GM21526 (cell line): ENCODE data around the gene ADAMTSL1.

ENCODE experiments used
- ATAC-seq: cut with Tn5 transposase; IDR thresholded peaks from one replicate; pipeline ENCODE4 v1.9.1; 2021; ENCODE audit warnings: moderate library complexity; ENCODE audit not compliant: unreplicated experiment, low FRiP score

Gene ADAMTSL1

GRCh38 chr9:18689921-18690320 is 216.0 kb downstream of the ADAMTSL1 start:
- ATAC-seq = no peak

GRCh38 chr9:18692268-18692667 is 218.3 kb downstream of the ADAMTSL1 start:
- peak; percentile 54 for ATAC-seq

- no peak for ATAC-seq
These were observed 219.0 kb downstream of the ADAMTSL1 start for GRCh38 chr9:18692962-18693361.

- no peak for ATAC-seq
These were observed 221.2 kb downstream of the ADAMTSL1 start for GRCh38 chr9:18694959-18695668.

GRCh38 chr9:18698992-18699391 is 225.0 kb downstream of the ADAMTSL1 start:
- ATAC-seq = no peak

GRCh38 chr9:18699764-18700163 is 225.8 kb downstream of the ADAMTSL1 start:
- ATAC-seq = no peak

GRCh38 chr9:18700714-18701113 is 226.8 kb downstream of the ADAMTSL1 start:
- no peak for ATAC-seq

GRCh38 chr9:18703151-18703900 is 229.4 kb downstream of the ADAMTSL1 start:
- no peak for ATAC-seq

GRCh38 chr9:18703901-18704379 is 230.0 kb downstream of the ADAMTSL1 start:
- no peak for ATAC-seq

- ATAC-seq = no peak
These were observed 231.9 kb downstream of the ADAMTSL1 start for GRCh38 chr9:18705796-18706392.

- ATAC-seq = no peak
These were observed 232.7 kb downstream of the ADAMTSL1 start for GRCh38 chr9:18706648-18707047.

- no peak for ATAC-seq
These were observed 233.1 kb downstream of the ADAMTSL1 start for GRCh38 chr9:18707061-18707461.

- ATAC-seq = no peak
These were observed 233.7 kb downstream of the ADAMTSL1 start for GRCh38 chr9:18707489-18708205.

- ATAC-seq = no peak
These were observed 234.5 kb downstream of the ADAMTSL1 start for GRCh38 chr9:18708429-18708828.

GRCh38 chr9:18710065-18710464 is 236.1 kb downstream of the ADAMTSL1 start:
- no peak for ATAC-seq

GRCh38 chr9:18717759-18718158 is 243.8 kb downstream of the ADAMTSL1 start:
- ATAC-seq = no peak

GRCh38 chr9:18718393-18718792 is 244.4 kb downstream of the ADAMTSL1 start:
- no peak for ATAC-seq

GRCh38 chr9:18718932-18719331 is 245.0 kb downstream of the ADAMTSL1 start:
- no peak for ATAC-seq

GRCh38 chr9:18720691-18721090 is 246.7 kb downstream of the ADAMTSL1 start:
- ATAC-seq = no peak

GRCh38 chr9:18721267-18721994 is 247.5 kb downstream of the ADAMTSL1 start:
- no peak for ATAC-seq
